ENCODE measurements around the gene TRIM27. TPM values are rescaled to one million over a fixed set of nuclear protein-coding genes. Genes with fewer than 3 reads are reported as not detected.
"Not testable (repeated sequence)": the region's sequence is repeated elsewhere in the genome, so short reads cannot be mapped to it uniquely, and the experiment has no call there.

Gene TRIM27
- total RNA-seq (10 to 100 TPM; 31.9 to 40.0 (median 36.1) TPM), polyA plus RNA-seq (10 to 100 TPM; 19.2 to 38.7 (median 27.6) TPM)

GRCh38 chr6:28923318-28924102 is at the start of gene TRIM27:
TRIM27 (minus strand) TSS chr6:28923985; CDS start chr6:28923632, 353 bp downstream.
- Histone ChIP-seq H3K4me1 (peaks cover 0 to 37% (median 19%) of the 10 kb centered on the region in 4 donors), H3K9me3 (no peaks in the 10 kb centered on the region), H3K27me3 (no peaks in the 10 kb centered on the region), H3K27ac (peak within 1 kb of the TSS; percentile 92 to 97 (median 94)), H3K36me3 (peaks cover 16 to 35% (median 23%) of the 10 kb centered on the region in 4 donors), H3K4me3 (peak within 1 kb of the TSS; percentile 67 to 83 (median 80))
- TF ChIP-seq POLR2AphosphoS5 (IDR thresholded peaks at IDR 0.05), result peak; percentile 94 to 97 (median 96)
- peak; percentile 80 to 81 for TF ChIP-seq POLR2A (IDR thresholded peaks at IDR 0.05)
- TF ChIP-seq, protein P1, sequence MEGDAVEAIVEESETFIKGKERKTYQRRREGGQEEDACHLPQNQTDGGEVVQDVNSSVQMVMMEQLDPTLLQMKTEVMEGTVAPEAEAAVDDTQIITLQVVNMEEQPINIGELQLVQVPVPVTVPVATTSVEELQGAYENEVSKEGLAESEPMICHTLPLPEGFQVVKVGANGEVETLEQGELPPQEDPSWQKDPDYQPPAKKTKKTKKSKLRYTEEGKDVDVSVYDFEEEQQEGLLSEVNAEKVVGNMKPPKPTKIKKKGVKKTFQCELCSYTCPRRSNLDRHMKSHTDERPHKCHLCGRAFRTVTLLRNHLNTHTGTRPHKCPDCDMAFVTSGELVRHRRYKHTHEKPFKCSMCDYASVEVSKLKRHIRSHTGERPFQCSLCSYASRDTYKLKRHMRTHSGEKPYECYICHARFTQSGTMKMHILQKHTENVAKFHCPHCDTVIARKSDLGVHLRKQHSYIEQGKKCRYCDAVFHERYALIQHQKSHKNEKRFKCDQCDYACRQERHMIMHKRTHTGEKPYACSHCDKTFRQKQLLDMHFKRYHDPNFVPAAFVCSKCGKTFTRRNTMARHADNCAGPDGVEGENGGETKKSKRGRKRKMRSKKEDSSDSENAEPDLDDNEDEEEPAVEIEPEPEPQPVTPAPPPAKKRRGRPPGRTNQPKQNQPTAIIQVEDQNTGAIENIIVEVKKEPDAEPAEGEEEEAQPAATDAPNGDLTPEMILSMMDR (IDR thresholded peaks at IDR 0.05), result no peak
- TF ChIP-seq EP300 (IDR thresholded peaks at IDR 0.05), result no peak
- DNase-seq, result peak; percentile 94
- intact Hi-C loops (cut with DNase I), result loop anchor here (1.0 to 5.0 kb wide), 3 partner anchors 17 to 94 kb away; no protein-coding TSS in a partner anchor
- WGBS, 2 donors, result 0% methylated on average over 89 of the region's 89 CpGs

DNA sequence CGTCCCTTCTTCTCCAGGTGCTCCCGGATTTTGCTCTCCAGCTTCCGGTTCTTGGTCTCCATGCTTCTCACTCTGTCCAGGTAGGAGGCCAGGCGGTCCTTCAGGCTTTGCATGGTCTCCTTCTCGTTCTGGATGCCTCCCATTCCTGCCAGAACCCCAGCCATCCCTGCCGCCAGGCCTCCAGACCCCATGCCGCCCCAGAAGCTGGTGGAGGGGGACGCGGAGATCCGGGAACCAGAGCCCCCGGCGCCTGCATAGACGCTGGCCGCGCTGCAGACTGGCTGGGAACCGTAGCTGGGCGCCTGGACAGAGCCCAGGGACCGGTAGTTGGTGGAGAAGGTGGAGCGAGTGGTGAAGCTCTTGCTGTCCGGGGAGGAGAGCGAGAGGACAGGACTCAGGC is 46.3 kb upstream of the TRIM27 start:
- H3K4me3 ChIP-seq; H3K27ac ChIP-seq; intact Hi-C loops (cut with DNase I); DNase-seq; H3K27me3 ChIP-seq; H3K9me3 ChIP-seq; H3K36me3 ChIP-seq; H3K4me1 ChIP-seq: not testable (repeated sequence)
- WGBS, 2 donors, result 94% methylated on average over 21 of the region's 21 CpGs

GRCh38 chr6:28969129-28969528 is 45.3 kb upstream of the TRIM27 start:
- no peak overlapping the region for H3K27ac ChIP-seq
- no peaks in the 10 kb centered on the region for H3K4me1 ChIP-seq
- TF ChIP-seq, protein P1 (IDR thresholded peaks at IDR 0.05), result no peak
- TF ChIP-seq EP300 (IDR thresholded peaks at IDR 0.05), result no peak
- TF ChIP-seq POLR2A (IDR thresholded peaks at IDR 0.05), result no peak
- TF ChIP-seq POLR2AphosphoS5 (IDR thresholded peaks at IDR 0.05), result no peak
- DNase-seq, result no peak
- WGBS, 2 donors, result 87 to 93% methylated on average over 15 of the region's 15 CpGs
- no peaks in the 10 kb centered on the region for H3K27me3 ChIP-seq
- no peaks in the 10 kb centered on the region for H3K36me3 ChIP-seq
- intact Hi-C loops (cut with DNase I), result no loop called here
- H3K9me3 ChIP-seq, result peaks cover 0 to 3% (median 0%) of the 10 kb centered on the region in 4 donors
- no peak overlapping the region for H3K4me3 ChIP-seq

DNA sequence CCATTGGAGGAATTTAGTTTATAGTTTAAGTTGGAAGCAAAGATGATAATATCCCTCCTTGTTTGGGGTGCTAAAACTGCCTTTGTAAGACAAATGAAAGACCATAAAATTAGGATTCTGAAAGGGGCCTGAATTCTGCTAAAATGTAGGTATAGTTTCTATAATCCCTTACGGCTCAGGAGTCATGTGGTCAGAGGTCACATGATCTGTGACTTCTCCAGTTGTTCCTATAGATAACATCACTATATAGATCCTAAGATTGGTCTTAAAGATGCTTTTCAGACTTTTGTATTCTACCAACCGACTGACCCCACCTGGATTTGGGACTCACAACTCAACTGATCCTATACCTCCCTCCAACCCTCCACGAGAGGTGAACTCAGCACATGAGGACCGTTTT is 44.7 kb upstream of the TRIM27 start:
- intact Hi-C loops (cut with DNase I), result no loop called here
- 87 to 89% methylated on average over 4 of the region's 4 CpGs for WGBS, 2 donors
- TF ChIP-seq POLR2AphosphoS5 (IDR thresholded peaks at IDR 0.05), result no peak
- TF ChIP-seq POLR2A (IDR thresholded peaks at IDR 0.05), result no peak
- no peak for TF ChIP-seq EP300 (IDR thresholded peaks at IDR 0.05)
- TF ChIP-seq, protein P1 (IDR thresholded peaks at IDR 0.05), result no peak
- no peaks in the 10 kb centered on the region for H3K4me1 ChIP-seq
- no peaks in the 10 kb centered on the region for H3K36me3 ChIP-seq
- H3K27me3 ChIP-seq, result no peaks in the 10 kb centered on the region
- no peak for DNase-seq
- no peak overlapping the region for H3K4me3 ChIP-seq
- H3K27ac ChIP-seq, result no peak overlapping the region
- H3K9me3 ChIP-seq, result peaks cover 0 to 3% (median 0%) of the 10 kb centered on the region in 4 donors

GRCh38 chr6:28965706-28966105 is 41.9 kb upstream of the TRIM27 start:
- no peaks in the 10 kb centered on the region for H3K27me3 ChIP-seq
- H3K9me3 ChIP-seq, result peaks cover 0 to 3% (median 0%) of the 10 kb centered on the region in 4 donors
- WGBS, 2 donors, result 89% methylated on average over 2 of the region's 2 CpGs

More at GRCh38 chr6:28965706-28966105, 41.9 kb upstream of the TRIM27 start:
- Histone ChIP-seq H3K36me3 (no peaks in the 10 kb centered on the region), H3K27ac (no peak overlapping the region), H3K4me1 (no peaks in the 10 kb centered on the region), H3K4me3 (no peak overlapping the region)
- no peak for TF ChIP-seq EP300 (IDR thresholded peaks at IDR 0.05)
- no peak for TF ChIP-seq POLR2AphosphoS5 (IDR thresholded peaks at IDR 0.05)
- TF ChIP-seq POLR2A (IDR thresholded peaks at IDR 0.05), result no peak
- TF ChIP-seq, protein P1 (IDR thresholded peaks at IDR 0.05), result no peak
- intact Hi-C loops (cut with DNase I), result no loop called here
- DNase-seq, result no peak
